Endothelial cell of umbilical vein (primary cell): ENCODE data around the gene FAM117B.

Experiments used
- CTCF ChIP-seq, 2 donors: IDR thresholded peaks; 1 replicate in 1 of 2; 2 replicates in 1 of 2; pipeline ENCODE4 v1.5.1; 2011; ENCODE audit warnings: low read length in 2 of 2, mild to moderate bottlenecking in 2 of 2, moderate library complexity in 2 of 2, control low read depth in 1 of 2, inconsistent platforms in 1 of 2, low read depth in 1 of 2; ENCODE audit not compliant: insufficient read depth in 1 of 2; ENCODE audit errors: extremely low read depth in 1 of 2
- EZH2 ChIP-seq: IDR thresholded peaks from 2 replicates; pipeline ENCODE4 v1.6.1; 2012; ENCODE audit warnings: borderline replicate concordance, low read depth, mild to moderate bottlenecking, moderate library complexity, low read length, inconsistent platforms; ENCODE audit not compliant: severe bottlenecking
- POLR2A ChIP-seq: IDR thresholded peaks from 2 replicates; pipeline ENCODE4 v1.6.1; 2012; ENCODE audit warnings: low read depth, mild to moderate bottlenecking, control low read depth, low read length

DNA sequence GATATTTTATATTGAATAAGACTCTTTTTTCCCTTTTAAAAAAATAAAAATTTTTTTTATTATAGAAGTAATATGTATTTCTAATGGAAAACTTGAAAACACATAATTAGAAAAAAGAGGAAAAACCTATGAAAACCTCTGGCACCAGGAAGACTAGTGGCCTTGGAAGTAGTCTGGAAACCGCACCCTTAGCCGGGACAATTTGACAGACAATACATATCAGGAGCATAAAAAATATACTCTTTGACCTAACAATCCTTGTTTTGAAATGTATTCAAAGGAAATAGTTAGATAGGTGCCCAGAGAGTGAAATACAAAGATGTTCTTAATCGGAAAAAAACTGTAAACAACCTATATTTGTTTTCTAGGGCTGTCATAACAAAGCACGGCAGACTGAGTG lies 34.9 kb upstream of the FAM117B start:
- TF ChIP-seq POLR2A (no peak), CTCF (IDR thresholded peaks at IDR 0.05; ENCODE audit: extremely low read depth in 1 of 2, insufficient read depth in 1 of 2, low read depth in 1 of 2, low read length in 2 of 2) (no peak), EZH2 (no peak)
